HepG2 (cell line): ENCODE results near the gene NDUFS2. TPM values are rescaled to one million over a fixed set of nuclear protein-coding genes. Genes with fewer than 3 reads are reported as not detected.

Source experiments
- ARID2 ChIP-seq: sonication (generic); formaldehyde crosslinking; IDR thresholded peaks from 2 replicates; pipeline ENCODE4 v1.8.1; 2022; ENCODE audit warnings: mild to moderate bottlenecking, missing genetic modification reagents, borderline replicate concordance
- HOXA5 ChIP-seq: sonication (generic); formaldehyde crosslinking; IDR thresholded peaks from 2 replicates; pipeline ENCODE4 v1.4.0; 2020; ENCODE audit warnings: missing genetic modification reagents
- MED13 ChIP-seq: sonication (generic); formaldehyde crosslinking; IDR thresholded peaks from 2 replicates; pipeline ENCODE4 v1.5.0; 2020; ENCODE audit warnings: missing genetic modification reagents
- RFXAP ChIP-seq: sonication (generic); formaldehyde crosslinking; IDR thresholded peaks from 2 replicates; pipeline ENCODE4 v1.4.0; 2020; ENCODE audit warnings: missing genetic modification reagents, borderline replicate concordance
- SKIL ChIP-seq: sonication (generic); formaldehyde crosslinking; IDR thresholded peaks from 2 replicates; pipeline ENCODE4 v1.8.0; 2022; ENCODE audit warnings: missing genetic modification reagents, mild to moderate bottlenecking, moderate library complexity, borderline replicate concordance
- SMAD1 ChIP-seq: sonication (generic); formaldehyde crosslinking; IDR thresholded peaks from 2 replicates; pipeline ENCODE4 v1.4.0; 2020; ENCODE audit warnings: missing genetic modification reagents, low read depth, mild to moderate bottlenecking, borderline replicate concordance
- UBTF ChIP-seq: sonication (generic); formaldehyde crosslinking; IDR thresholded peaks from 2 replicates; pipeline ENCODE4 v1.4.0; 2020; ENCODE audit warnings: mild to moderate bottlenecking, missing genetic modification reagents
- ZFP62 ChIP-seq: sonication (generic); formaldehyde crosslinking; IDR thresholded peaks from 2 replicates; pipeline ENCODE4 v1.4.0; 2020; ENCODE audit warnings: missing genetic modification reagents
- ZNF337 ChIP-seq: sonication (generic); formaldehyde crosslinking; IDR thresholded peaks from 2 replicates; pipeline ENCODE4 v1.5.1; 2020; ENCODE audit warnings: missing genetic modification reagents, low read depth, mild to moderate bottlenecking, borderline replicate concordance
- ZNF639 ChIP-seq: conservative IDR thresholded peaks from 2 replicates; pipeline ENCODE4 v1.6.1; 2018; ENCODE audit warnings: missing genetic modification reagents
- ZNF646 ChIP-seq: sonication (generic); formaldehyde crosslinking; IDR thresholded peaks from 2 replicates; pipeline ENCODE4 v1.9.0; 2021; ENCODE audit warnings: mild to moderate bottlenecking, missing genetic modification reagents
- ZNF670 ChIP-seq: sonication (generic); formaldehyde crosslinking; IDR thresholded peaks from 2 replicates; pipeline ENCODE4 v1.8.0; 2022; ENCODE audit warnings: mild to moderate bottlenecking, missing genetic modification reagents, borderline replicate concordance
- polyA plus RNA-seq, 8 experiments: library from polyadenylated mRNA; depleted of rRNA in 3 of 8; stranded (reverse) in 7 of 8; unstranded in 1 of 8; fragments of >200 nt; fragmentation: Illumina TruSeq in 4 of 8; extraction: Trizol in 4 of 8; gene quantifications; 2 replicates each; pipeline versions ENCODE4 v1.2.1 to v1.2.3, GENCODE V29; 2011 to 2016; ENCODE audit warnings: low read depth in 4 of 8, missing spikeins in 1 of 8, mixed read lengths in 1 of 8; ENCODE audit not compliant: insufficient read depth in 1 of 8
- total RNA-seq, 5 experiments: library from RNA; depleted of rRNA; stranded (reverse); fragments of >200 nt; fragmentation: Illumina TruSeq; extraction: Trizol; gene quantifications; 2 replicates each; pipeline ENCODE4 v1.2.3, GENCODE V29; 2016; ENCODE audit warnings: low read depth in 1 of 5
- TF ChIP-seq, protein P1 (sequence below), 2 experiments: sonication (generic) in 1 of 2; formaldehyde crosslinking in 1 of 2; IDR thresholded peaks; 2 replicates each; pipeline versions ENCODE4 v1.5.1 to v1.6.1; 2011 to 2020; ENCODE audit warnings: borderline replicate concordance in 1 of 2, low read depth in 1 of 2, low read length in 1 of 2, mild to moderate bottlenecking in 1 of 2, missing genetic modification reagents in 1 of 2, moderate library complexity in 1 of 2

NDUFS2 gene
- total and polyA plus RNA-seq, 2 of the 13 experiments (the other 11 are each of a cell fraction or from before 2014, with no cell fraction given), result 89.9 to 118 TPM

- TF ChIP-seq ZNF646 (CRISPR knock-in tag) (no peak), RFXAP (no peak), ZNF639 (CRISPR knock-in tag) (no peak), ZFP62 (CRISPR knock-in tag) (no peak), HOXA5 (CRISPR knock-in tag) (no peak), ZNF337 (CRISPR knock-in tag) (no peak), SKIL (CRISPR knock-in tag) (no peak), ARID2 (CRISPR knock-in tag) (peak; percentile 77; the same call in 1 of the 2 replicates), MED13 (CRISPR knock-in tag) (no peak), UBTF (peak; percentile 52), SMAD1 (no peak), ZNF670 (CRISPR knock-in tag) (no peak)
- TF ChIP-seq, protein P1, sequence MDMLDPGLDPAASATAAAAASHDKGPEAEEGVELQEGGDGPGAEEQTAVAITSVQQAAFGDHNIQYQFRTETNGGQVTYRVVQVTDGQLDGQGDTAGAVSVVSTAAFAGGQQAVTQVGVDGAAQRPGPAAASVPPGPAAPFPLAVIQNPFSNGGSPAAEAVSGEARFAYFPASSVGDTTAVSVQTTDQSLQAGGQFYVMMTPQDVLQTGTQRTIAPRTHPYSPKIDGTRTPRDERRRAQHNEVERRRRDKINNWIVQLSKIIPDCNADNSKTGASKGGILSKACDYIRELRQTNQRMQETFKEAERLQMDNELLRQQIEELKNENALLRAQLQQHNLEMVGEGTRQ (IDR thresholded peaks at IDR 0.05; ENCODE audit: low read depth, low read length), result no peak
- TF ChIP-seq, protein P1 (CRISPR knock-in tag; IDR thresholded peaks at IDR 0.05; ENCODE audit: borderline replicate concordance), result no peak
These were observed 3.8 kb upstream of the NDUFS2 start (continued) for GRCh38 chr1:161198194-161198896.
